OCI-M1 (cell line): ENCODE measurements around the gene TEK.
A peak's percentile ranks its signal among the peaks of the same experiment; 100 is the strongest.
"Not testable (repeated sequence)": the region's sequence is repeated elsewhere in the genome, so short reads cannot be mapped to it uniquely, and the experiment has no call there.

Source experiments
- DNase-seq: peaks from one replicate; lab custom pipeline; 2025; lab: John Stamatoyannopoulos, UW

TEK gene

DNA sequence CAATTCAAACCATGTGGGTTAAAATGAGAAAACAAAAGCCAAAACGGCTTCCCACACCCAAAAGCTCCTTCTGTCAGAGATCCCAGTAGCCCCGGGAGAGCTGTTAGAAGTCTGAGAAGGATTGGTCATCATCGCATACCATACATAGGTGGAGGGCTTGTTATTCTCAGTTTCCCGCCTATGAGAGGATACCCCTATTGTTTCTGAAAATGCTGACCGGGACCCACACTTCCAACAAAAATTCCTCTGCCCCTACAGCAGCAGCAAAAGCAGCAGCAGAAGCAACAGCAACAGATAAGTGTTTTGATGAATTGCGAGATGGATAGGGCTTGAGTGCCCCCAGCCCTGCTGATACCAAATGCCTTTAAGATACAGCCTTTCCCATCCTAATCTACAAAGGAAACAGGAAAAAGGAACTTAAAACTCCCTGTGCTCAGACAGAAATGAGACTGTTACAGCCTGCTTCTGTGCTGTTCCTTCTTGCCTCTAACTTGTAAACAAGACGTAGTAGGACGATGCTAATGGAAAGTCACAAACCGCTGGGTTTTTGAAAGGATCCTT lies at the start of gene TEK:
Gene TEK (plus strand): TSS at position 245 of the 561 bp plus-strand sequence. CDS start 366 bp downstream, outside the sequence.
- DNase-seq = peak; percentile 49

DNA sequence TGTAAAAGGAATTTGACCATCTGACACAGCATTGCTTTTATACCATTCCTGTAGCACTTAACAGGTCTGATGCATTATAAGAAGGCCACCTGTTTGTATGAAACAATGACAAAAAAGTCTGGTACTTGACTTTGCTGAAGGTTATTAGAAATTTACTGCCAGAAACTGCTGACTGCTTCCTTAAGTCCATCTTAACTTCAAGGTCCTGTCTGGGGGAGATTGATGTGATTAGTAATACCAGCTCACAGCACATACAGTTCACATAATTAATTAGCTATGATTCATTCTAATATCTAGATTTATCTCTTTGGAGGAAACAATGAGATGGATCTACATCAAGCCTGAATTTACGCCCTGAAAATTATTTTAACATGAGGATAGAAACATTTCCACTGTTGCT lies 49.6 kb upstream of the TEK start:
- DNase-seq = peak; percentile 24

DNA sequence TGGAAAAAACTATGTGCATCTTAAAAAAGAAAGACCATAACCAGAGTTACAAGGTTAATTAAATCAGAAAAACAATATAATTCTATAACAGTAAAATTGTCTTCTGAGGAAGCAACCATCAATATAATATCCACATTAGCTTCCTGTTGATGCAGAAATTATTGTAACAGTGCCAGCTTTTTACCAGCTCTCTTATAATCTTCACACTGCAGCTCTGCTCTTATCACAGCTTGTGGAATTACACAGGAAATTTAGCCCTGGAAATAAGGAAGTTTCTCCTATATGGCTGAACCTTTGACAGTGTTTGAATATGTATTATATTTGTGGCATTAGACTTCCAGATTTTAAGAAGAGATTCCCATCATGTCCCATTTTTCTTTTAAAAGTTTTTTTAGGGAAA lies 49.1 kb upstream of the TEK start:
- DNase-seq = peak; percentile 84

DNA sequence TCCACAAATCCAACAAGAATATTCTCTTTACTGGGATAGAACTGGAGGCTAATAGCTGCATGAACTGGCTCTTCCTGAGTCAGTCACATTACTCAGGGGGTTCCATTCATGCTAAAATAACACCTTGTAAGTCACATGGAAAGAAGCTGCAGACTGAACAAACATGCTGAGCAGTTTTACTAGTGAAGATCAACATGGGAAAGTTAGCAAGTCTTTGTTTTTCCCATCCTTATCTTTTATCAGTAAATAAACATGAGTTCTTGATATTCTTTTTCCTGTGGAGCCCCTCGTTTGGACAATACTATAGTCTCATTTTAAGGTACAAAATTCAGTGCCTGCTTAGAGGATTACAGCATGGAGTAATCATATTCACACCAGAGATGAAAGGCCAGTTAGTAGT lies 43.7 kb upstream of the TEK start:
- no peak for DNase-seq

DNA sequence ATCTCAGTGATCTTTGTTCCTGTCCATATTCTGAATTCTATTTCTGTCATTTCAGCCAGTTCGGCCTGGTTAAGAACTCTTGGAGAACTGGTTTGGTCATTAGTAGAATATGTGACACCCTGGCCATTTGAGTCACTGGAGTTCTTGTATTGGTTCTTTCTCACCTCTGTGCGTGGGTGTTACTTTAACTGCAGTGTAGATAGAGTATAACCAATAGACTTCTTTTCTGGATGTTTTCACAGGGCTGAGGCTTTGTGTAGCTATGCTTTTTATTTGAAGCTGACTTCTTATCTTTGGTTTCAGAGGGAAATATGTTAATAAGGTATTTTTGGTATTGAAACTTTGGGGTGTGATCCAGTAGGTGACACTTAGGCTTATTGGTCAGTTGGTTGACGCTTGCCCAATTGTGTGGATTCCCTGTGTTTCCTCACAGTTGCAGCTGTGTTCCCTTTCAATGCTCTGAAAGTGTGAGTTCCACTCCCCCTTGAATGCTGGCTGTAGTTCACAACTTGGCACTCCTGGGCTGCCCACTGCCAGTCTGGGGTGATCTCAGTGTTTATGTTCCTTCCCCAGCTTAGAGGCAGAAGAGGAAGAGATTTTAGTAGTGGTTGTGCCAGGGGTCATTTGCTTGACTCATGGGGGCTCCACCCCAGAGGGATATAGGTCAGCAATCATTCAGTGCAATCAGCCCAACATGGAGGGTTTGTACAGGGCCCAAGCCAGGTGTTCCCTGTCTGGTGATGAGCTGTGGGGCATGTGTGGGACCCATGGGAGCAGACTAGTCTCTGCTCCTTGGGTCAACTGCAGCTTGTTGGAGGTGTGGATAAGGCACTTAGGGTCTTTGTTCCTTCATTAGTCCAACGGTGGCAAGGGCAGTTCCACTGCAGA lies 34.9 kb upstream of the TEK start:
- no peak for DNase-seq

DNA sequence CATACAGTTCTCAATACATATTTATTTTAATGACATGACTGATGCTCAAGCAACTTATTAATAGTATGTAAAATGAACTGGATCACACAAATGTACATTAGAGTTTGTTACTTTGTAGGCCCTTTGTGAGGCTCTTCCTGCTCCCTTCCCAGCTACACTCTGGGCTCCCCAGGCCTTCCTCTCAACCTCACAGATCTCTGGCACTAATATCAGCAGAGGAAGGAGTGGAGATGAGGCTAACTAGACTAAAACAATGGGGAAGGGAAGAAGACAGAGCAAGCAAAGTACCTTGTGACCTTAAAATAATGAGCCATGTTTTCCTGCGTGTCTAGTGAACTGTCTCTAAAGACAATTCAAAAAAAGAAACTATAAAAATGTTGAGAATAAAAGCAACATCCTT lies 30.3 kb upstream of the TEK start:
- no peak for DNase-seq

DNA sequence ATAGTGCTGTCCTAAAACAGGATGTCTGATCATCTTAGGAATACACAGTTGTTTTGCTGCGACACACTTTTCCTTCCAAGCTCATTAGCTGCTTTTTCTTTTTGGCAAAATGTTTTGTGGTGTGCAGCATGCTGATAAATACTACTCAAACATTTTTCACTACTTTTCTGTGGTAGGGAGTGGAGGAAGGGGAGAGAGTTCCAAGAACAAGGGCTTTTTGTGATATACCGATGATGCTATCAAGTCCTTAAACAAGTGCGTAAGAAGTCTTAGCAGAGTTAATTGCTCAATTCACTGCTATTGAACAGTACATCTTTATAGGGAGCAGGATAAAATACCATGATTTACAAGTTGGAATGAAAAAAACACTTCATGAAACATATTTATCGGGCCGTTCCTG lies 23.6 kb upstream of the TEK start:
- DNase-seq = peak; percentile 62

DNA sequence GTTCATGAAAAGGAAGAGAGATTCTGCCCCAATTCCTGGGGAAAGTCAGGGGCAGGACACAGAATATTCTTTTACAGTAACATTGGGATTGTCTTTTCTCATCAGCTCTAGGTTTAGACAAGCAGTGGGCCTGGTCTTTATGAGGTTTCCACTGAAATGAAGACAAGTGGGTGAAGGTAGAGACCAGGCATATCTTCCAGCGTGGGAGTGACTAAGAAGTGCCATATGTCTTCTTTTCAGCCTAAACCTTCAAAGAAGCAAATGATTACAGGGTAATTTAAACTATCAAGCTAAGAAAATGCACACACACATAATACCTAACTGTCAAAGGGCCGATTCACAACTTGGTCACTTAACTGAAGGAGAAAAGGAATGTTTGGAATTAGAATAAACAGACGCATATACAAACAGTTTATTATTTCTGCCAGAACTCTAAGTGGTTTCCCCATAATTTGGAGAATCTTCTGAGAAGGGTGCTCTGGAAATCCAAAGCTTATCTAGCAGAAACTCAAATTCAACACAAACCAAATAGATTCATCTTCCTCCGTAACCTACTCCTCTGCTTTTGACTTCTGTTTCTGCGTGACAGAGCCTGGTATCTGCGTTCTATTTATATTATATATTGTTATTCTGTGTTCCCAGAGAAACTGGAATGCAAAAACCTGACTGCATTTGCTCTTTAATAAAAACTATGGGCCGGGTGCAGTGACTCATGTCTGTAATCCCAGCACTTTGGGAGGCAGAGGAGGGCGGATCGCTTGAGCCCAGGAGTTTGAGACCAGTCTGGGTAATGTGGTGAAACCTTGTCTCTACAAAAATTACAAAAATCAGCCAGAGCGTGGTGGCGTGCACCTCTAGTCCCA lies 22.0 kb upstream of the TEK start:
- peak; percentile 7 for DNase-seq

DNA sequence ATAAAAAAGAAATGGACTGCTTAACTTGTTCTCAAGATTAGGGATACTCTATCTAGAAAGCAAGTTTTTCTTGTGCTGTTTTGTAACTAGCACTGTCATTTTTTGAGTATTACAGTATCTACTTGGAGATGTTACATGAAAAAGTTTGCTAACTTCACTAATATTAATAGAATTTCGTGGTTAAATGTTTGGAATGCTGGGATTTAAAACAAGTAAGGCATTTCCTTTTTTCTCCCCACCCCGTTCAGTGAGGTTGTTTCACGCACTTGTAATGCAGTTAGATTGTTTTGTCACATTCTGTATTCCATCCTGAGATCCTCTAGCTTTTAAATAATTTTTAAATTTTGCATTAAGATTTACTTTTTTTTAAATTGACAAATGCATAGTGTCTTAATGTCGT lies 20.0 kb upstream of the TEK start:
- no peak for DNase-seq

DNA sequence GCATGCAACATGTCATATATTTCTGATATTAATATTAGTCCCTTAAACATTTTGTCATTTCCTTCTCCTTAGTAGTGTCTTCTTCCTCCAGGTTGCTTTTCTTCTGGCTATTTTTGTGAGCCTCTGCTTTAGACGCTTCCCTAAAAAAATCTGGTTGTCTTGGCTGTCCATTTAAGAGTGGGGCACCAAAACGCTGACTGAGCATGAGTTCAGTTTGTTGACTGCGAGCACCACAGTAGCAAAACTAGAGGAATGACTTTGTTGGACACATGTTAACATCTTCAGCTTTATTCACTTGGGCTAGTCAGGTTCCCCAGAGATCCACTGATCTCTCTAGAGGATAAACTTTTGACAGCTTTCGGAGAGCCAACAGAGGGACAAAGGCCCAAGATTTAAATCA lies 19.3 kb upstream of the TEK start:
- DNase-seq = no peak

DNA sequence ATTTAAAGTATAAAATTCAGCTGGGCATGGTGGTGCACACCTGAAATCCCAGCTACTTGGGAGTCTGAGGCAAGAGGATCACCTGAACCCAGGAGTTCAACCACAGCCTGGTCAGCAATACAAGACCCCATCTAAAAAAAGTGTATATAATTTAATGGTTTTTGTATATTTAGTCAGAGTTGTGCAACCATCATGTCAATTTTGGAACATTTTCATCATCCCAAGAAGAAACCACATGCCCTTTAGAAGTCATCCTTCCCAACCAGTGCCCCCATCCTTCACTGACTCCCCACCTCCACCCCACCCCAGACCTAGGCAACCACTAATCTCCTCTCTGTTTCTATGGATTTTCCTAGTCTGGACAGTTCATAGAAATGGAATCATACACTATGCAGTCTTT lies 18.8 kb upstream of the TEK start:
- DNase-seq = no peak

DNA sequence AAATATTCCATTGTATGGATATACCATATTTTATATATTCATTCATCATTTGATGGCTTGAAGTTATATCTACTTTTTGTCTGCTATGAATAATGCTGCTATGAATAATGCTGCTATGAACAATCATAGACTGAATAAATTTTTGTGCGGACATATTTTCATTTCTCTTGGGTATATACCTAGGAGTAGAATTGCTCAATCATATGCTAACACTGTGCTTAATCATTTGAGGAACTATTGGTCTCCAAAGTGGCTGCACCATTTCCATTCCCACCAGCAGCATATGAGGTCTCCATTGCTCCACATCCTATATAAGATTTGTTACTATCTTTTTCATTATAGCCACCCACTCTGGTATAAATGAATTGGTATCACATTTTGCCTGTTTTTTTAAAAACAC lies 18.3 kb upstream of the TEK start:
- DNase-seq = no peak

DNA sequence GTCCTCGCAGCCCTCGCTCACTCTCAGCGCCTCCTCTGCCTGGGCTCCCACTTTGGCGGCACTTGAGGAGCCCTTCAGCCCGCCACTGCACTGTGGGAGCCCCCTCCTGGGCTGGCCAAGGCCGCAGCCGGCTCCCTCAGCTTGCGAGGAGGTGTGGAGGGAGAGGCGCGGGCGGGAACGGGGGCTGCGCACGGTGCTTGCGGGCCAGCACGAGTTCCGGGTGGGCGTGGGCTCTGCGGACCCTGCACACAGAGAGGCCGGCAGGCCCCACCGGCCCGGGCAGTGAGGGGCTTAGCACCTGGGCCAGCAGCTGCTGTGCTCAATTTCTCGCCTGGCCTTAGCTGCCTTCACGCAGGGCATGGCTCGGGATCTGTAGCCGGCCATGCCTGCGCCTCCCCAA lies 16.5 kb upstream of the TEK start:
- DNase-seq = not testable (repeated sequence)

DNA sequence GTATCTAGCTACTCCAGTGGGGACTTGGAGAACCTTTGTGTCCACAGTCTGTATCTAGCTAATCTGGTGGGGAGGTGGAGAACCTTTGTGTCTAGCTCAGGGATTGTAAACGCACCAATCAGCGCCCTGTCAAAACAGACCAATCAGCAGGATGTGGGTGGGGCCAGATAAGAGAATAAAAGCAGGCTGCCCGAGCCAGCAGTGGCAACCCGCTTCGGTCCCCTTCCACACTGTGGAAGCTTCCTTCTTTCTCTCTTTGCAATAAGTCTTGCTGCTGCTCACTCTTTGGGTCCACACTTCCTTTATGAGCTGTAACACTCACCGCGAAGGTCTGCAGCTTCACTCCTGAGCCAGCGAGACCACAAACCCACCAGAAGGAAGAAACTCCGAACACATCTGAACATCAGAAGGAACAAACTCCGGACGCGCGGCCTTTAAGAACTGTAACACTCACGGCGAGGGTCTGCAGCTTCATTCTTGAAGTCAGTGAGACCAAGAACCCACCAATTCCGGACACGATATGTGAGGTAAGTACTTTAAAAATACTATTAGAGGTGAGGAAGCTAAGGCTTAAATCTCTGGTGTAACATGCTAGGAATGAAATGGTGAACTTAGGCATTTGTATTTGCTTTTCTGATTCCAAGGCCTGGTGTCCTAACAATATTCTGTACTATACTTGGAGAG lies 15.5 kb upstream of the TEK start:
- peak; percentile 72 for DNase-seq

DNA sequence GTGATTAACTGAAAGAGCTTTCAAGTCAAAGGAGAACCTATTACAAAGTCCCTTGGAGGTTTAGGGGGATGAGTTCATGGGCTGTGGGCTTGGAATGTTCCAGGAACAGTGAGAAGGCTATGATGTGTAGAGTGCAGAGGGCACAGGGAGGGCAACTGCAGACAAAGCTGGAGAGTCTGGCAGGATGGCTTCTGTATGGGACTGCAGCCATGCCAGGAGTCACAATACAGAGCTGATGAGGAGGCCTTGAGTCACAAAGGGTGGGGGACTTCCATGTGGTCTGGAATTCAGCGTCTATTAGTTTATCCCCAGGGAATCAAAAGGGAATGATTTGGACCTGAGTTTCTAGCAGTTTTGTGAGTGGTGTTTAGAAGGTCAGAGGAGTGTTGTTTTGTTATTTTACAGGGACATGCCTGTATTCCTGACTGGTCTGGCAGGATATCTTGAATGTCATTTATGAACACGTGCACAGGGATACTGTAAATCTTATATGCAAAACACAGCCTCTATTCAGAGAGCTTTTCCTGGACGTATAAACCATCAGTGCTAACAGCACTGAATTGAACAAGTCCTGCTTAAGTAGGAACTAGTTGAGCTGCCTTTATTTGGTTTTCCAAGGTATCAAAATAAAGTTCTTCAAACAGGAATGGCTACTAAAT lies 14.3 kb upstream of the TEK start:
- DNase-seq = no peak

DNA sequence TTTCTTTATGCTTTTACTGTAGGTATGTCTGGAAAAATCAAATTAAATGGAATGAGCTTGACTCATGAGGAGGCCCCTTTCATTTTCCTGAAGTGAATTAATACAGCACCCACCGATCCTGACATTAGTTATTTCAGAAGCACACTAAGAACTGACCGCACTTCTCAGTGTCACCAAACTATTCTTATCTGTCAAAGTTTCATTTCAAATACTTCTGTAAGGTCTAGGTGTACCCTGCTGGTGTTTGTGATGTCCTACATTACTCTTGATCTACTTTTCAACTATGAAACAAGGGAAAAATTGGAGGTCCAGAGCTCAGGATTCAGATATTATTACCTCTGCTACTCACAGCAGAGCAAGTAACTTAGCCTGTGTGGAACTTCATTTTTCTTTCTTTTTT lies 1.8 kb upstream of the TEK start:
- DNase-seq = no peak

DNA sequence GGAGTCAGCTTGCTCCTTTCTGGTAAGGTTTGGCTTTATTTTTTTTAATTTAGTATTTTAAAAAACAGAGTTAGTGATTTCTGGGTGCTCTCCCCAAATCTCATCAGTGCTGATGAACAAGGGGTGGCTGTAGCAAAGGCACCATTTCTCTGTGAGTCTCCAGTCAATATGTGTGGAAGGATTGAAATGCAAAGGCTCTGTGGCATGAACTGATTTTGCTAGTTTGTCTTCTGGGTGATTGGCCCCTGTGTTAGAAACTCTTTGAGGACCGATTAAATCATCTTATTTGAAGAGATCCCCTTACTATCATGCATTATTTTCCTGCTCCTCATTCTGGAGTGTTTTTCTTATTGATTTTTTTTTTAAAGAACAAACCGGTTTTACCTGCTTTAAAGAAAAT lies 596 bp downstream of the TEK start:
- peak; percentile 24 for DNase-seq

DNA sequence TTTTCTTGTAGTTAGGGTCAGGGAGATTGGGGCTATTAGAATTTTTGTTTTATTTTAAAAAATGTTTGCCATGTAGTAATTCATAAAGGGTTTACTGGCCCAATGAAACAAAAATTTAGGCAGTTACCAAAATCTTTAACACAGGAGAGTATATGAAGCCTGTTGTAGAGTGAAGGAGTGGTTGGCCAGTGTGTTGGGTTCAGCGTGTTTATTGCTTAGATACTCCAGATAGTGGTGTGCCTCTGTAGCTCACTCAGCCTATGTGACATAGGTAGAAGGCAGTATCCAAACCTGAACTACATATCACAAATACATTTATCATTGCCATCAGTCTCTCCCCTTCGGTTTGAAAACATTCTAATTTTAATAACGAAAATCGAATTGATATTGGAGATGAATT lies 1.2 kb downstream of the TEK start:
- peak; percentile 12 for DNase-seq

DNA sequence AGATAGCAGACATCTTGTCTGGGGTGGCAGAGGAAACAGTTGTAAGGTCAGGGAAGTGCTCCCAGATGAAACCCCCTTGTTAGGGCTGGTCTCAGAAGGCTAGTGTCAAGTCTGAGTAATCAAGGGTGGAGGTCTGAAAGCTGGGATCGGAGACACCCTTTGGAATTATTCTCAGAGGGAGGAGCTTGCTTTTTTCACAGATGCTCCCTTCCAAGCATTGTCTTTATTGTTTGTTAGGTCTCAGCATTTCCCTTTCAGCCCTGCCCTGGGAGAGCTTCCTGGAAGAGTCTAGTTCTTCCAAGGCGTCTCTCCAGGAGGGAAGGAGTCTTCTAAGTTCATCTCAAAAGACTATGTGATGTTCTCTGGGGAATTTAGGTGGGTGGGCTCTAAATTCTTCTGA lies 3.2 kb downstream of the TEK start:
- no peak for DNase-seq

DNA sequence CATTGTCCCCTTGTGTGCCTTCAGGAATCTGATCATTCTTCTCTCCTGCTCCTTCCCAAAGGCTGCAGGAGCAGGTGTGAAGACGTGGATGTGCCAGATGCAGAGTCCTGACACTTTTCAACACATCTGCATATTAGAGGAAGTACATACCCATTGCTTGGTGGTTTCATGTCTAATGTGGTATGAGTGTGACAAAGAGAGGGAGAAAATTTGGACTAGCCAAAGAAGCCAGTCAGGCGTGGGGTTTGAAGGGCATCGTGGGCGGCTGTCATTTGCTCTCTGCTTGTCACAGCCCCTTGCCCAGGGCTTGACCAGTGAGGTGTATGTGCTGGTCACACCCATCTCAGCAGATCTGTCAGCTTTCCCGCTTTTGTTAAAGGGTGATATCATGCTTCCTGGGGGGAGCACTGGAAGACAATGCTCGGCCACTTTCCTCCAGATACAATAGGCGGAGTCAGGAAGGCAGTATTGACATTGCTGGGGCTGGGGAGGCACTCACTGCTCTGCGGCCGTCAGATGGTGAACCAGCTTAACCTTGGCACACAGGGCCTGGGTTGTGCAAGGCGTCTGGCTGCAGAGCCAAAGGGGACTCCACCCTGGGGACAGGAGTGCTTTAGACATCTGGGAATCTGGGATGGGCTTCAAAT lies 8.6 kb downstream of the TEK start:
- DNase-seq = no peak

DNA sequence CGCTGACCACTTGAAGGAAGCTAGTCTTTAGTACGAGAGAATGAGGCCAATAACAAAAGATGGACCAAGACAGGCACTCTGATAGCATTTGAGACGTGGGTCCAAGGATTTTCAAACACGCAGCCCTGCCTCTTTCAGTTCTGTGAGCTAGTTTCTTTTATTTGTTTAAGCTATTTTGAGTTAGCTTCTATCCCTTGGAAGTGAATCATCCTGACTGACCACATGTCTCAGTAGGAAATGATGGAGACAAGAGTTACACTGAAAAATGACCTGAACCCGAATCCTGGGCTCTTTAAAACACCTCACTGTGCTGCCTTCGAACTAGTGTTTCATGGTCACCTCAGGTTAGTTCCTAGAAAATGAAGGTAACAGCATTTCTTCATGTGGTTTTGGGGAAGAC lies 9.9 kb downstream of the TEK start:
- DNase-seq = no peak
